HG03342 (cell line): ENCODE data around the gene RINL.
"Not testable (repeated sequence)": the region's sequence is repeated elsewhere in the genome, so short reads cannot be mapped to it uniquely, and the experiment has no call there.

ENCODE experiments used
- ATAC-seq: cut with Tn5 transposase; IDR thresholded peaks from one replicate; pipeline ENCODE4 v1.9.1; 2021; ENCODE audit warnings: mild to moderate bottlenecking, moderate library complexity; ENCODE audit not compliant: unreplicated experiment

Gene RINL

GRCh38 chr19:38904581-38905539 is 26.8 kb upstream of the RINL start:
- ATAC-seq = no peak

GRCh38 chr19:38901683-38902082 is 23.6 kb upstream of the RINL start:
- ATAC-seq = no peak

GRCh38 chr19:38900743-38901190 is 22.7 kb upstream of the RINL start:
- ATAC-seq = no peak

GRCh38 chr19:38900202-38900629 is 22.1 kb upstream of the RINL start:
- ATAC-seq = no peak

GRCh38 chr19:38899447-38900201 is 21.5 kb upstream of the RINL start, which contains the start of the genes NFKBIB and SIRT2:
NFKBIB (plus strand) TSS chr19:38899969; CDS start chr19:38900033, 64 bp downstream.
SIRT2 (minus strand) TSS chr19:38899618; CDS start chr19:38899521, 97 bp downstream.
- ATAC-seq = peak; percentile 84

- no peak for ATAC-seq
Observed at GRCh38 chr19:38898788-38899446, 20.8 kb upstream of the RINL start.

GRCh38 chr19:38894968-38895367 is 16.9 kb upstream of the RINL start:
- ATAC-seq = no peak

- ATAC-seq = no peak
Observed at GRCh38 chr19:38893341-38893771, 15.3 kb upstream of the RINL start.

GRCh38 chr19:38892841-38893240 is 14.8 kb upstream of the RINL start:
- ATAC-seq = no peak

GRCh38 chr19:38891771-38892170 is 13.7 kb upstream of the RINL start:
- ATAC-seq = no peak

- no peak for ATAC-seq
Observed at GRCh38 chr19:38890686-38891085, 12.6 kb upstream of the RINL start.

- no peak for ATAC-seq
Observed at GRCh38 chr19:38889803-38890202, 11.7 kb upstream of the RINL start.

- no peak for ATAC-seq
Observed at GRCh38 chr19:38888876-38889275, 10.8 kb upstream of the RINL start.

GRCh38 chr19:38884691-38885090 is 6.6 kb upstream of the RINL start:
- not testable (repeated sequence) for ATAC-seq

- no peak for ATAC-seq
Observed at GRCh38 chr19:38883286-38883685, 5.2 kb upstream of the RINL start.

- no peak for ATAC-seq
Observed at GRCh38 chr19:38880882-38881609, 3.0 kb upstream of the RINL start.

- ATAC-seq = no peak
Observed at GRCh38 chr19:38880076-38880881, 2.2 kb upstream of the RINL start.

GRCh38 chr19:38879400-38879751 is 1.3 kb upstream of the RINL start:
- ATAC-seq = no peak

GRCh38 chr19:38878575-38879399 is 712 bp upstream of the RINL start:
- no peak for ATAC-seq
